ENCODE results near the gene CCDC149.

The CCDC149 gene

DNA sequence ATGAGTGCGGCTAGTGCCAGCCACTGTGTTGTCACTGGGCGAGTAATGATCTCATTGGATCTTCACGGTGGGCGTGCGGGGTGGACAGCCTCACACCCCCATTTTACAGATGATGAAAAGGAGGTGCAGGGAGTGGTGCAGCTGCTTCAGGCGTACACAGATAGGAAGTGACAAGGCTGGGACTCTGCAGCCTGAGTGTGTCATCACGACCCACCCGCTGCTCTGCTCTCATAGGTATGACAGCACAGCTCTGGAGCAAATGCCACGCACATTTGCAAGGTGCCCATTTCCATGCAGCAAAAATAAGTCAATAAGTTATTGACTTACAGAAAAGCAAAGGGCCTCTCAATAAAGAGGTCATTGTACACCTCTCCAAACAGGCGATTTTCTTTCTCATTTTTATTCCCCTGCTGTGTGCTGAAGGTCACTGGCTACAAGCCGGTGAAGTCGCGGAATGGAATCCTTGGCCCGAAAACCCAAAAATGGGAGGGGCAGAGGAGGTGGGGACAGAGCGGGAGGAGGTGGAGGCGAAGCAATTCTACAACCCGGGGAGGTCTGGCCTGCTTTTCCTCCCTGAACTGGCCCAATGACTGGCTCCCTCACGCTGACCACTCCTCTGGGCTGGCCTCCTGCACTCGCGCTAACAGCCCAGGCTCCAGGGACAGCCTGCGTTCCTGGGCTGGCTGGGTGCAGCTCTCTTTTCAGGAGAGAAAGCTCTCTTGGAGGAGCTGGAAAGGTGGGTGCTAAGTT is 117.8 kb downstream of the CCDC149 start, which contains the start of gene SOD3:
Gene SOD3, plus strand, starts transcription at position 658 of the 750 bp plus-strand sequence. CDS start 3,949 bp downstream, outside the sequence.
- Histone ChIP-seq H3K9me3 (replicated peaks; ENCODE audit: insufficient read depth, low read length) (no peaks in the 10 kb centered on the region), H3K36me3 (replicated peaks; ENCODE audit: insufficient read depth, low read length) (no peaks in the 10 kb centered on the region), H3K79me2 (ENCODE audit: low read length) (no peaks in the 10 kb centered on the region), H3K27ac (ENCODE audit: low read length) (no peak within 1 kb of the TSS), H3K9ac (ENCODE audit: low read length) (no peak within 1 kb of the TSS), H3K4me3 (ENCODE audit: low read length) (no peak within 1 kb of the TSS), H3K4me2 (ENCODE audit: low read depth, low read length) (peak within 1 kb of the TSS; percentile 46; the same call in 1 of the 2 replicates), H3K9me2 (replicated peaks; ENCODE audit: insufficient read depth, low read length) (no peaks in the 10 kb centered on the region), H3K4me1 (ENCODE audit: low read length) (peaks cover 5% of the 10 kb centered on the region; the same call in 1 of the 2 replicates), H3F3A (ENCODE audit: insufficient read depth, low read length) (0 out of 2 replicates have a peak, but pooled peaks cover 2% of the 10 kb centered on the region), H2AFZ (ENCODE audit: low read length) (no peak within 1 kb of the TSS), H4K20me1 (ENCODE audit: insufficient read depth, low read length) (no peaks in the 10 kb centered on the region), H3K27me3 (replicated peaks; ENCODE audit: insufficient read depth, low read length) (no peaks in the 10 kb centered on the region)
- TF ChIP-seq, protein P1, sequence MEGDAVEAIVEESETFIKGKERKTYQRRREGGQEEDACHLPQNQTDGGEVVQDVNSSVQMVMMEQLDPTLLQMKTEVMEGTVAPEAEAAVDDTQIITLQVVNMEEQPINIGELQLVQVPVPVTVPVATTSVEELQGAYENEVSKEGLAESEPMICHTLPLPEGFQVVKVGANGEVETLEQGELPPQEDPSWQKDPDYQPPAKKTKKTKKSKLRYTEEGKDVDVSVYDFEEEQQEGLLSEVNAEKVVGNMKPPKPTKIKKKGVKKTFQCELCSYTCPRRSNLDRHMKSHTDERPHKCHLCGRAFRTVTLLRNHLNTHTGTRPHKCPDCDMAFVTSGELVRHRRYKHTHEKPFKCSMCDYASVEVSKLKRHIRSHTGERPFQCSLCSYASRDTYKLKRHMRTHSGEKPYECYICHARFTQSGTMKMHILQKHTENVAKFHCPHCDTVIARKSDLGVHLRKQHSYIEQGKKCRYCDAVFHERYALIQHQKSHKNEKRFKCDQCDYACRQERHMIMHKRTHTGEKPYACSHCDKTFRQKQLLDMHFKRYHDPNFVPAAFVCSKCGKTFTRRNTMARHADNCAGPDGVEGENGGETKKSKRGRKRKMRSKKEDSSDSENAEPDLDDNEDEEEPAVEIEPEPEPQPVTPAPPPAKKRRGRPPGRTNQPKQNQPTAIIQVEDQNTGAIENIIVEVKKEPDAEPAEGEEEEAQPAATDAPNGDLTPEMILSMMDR (IDR thresholded peaks at IDR 0.05; ENCODE audit: low read length) = no peak
- TF ChIP-seq EZH2 (optimal IDR thresholded peaks at IDR 0.05; ENCODE audit: low read depth, low read length) = no peak
- no peak for TF ChIP-seq EZH2phosphoT487 (IDR thresholded peaks at IDR 0.05; ENCODE audit: low read length)
- no peak for DNase-seq

DNA sequence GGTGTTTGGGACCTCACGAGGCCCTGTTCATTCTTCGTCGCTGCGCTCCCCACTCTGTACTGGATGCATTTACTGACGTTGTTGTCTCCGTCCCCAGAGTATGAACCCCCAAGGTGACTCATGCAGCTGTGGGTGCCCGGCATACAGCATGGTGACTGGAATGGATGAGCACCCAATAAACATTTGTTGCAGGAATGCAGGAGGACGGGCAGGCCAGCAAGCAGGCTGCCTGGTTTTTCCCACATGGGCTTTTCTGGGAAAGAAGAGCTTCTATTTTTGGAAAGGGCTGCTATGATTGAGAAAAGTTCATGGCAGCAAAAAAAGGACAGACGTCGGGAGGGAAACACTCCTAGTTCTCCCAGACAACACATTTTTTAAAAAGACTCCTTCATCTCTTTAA is 118.4 kb downstream of the CCDC149 start:
- H3K9me3 ChIP-seq (replicated peaks; ENCODE audit: insufficient read depth, low read length) = no peaks in the 10 kb centered on the region
- H3K4me3 ChIP-seq (ENCODE audit: low read length) = 0 out of 2 replicates have a peak overlapping the region, but pooled peaks have one; percentile 8
- H3K9ac ChIP-seq (ENCODE audit: low read length) = no peak overlapping the region
- TF ChIP-seq EZH2phosphoT487 (IDR thresholded peaks at IDR 0.05; ENCODE audit: low read length) (no peak), EZH2 (optimal IDR thresholded peaks at IDR 0.05; ENCODE audit: low read depth, low read length) (no peak)
- TF ChIP-seq, protein P1 (IDR thresholded peaks at IDR 0.05; ENCODE audit: low read length) = no peak
- no peaks in the 10 kb centered on the region for H3K27me3 ChIP-seq (replicated peaks; ENCODE audit: insufficient read depth, low read length)
- H3K9me2 ChIP-seq (replicated peaks; ENCODE audit: insufficient read depth, low read length) = no peaks in the 10 kb centered on the region
- no peak overlapping the region for H2AFZ ChIP-seq (ENCODE audit: low read length)
- no peak overlapping the region for H3K27ac ChIP-seq (ENCODE audit: low read length)
- peak overlapping the region; percentile 46; the same call in 1 of the 2 replicates for H3K4me2 ChIP-seq (ENCODE audit: low read depth, low read length)
- DNase-seq = no peak
- 0 out of 2 replicates have a peak, but pooled peaks cover 2% of the 10 kb centered on the region for H3F3A ChIP-seq (ENCODE audit: insufficient read depth, low read length)
- no peaks in the 10 kb centered on the region for H4K20me1 ChIP-seq (ENCODE audit: insufficient read depth, low read length)
- H3K79me2 ChIP-seq (ENCODE audit: low read length) = no peaks in the 10 kb centered on the region
- peaks cover 5% of the 10 kb centered on the region; the same call in 1 of the 2 replicates for H3K4me1 ChIP-seq (ENCODE audit: low read length)
- no peaks in the 10 kb centered on the region for H3K36me3 ChIP-seq (replicated peaks; ENCODE audit: insufficient read depth, low read length)

- TF ChIP-seq EZH2 (optimal IDR thresholded peaks at IDR 0.05; ENCODE audit: low read depth, low read length) (no peak), EZH2phosphoT487 (IDR thresholded peaks at IDR 0.05; ENCODE audit: low read length) (no peak)
- TF ChIP-seq, protein P1 (IDR thresholded peaks at IDR 0.05; ENCODE audit: low read length) = no peak
- Histone ChIP-seq H3K4me3 (ENCODE audit: low read length) (peak overlapping the region; percentile 8; the same call in 1 of the 2 replicates), H3K4me2 (ENCODE audit: low read depth, low read length) (peak overlapping the region; percentile 46)
These were observed 118.8 kb downstream of the CCDC149 start for GRCh38 chr4:24794051-24794450.

More at GRCh38 chr4:24794051-24794450, 118.8 kb downstream of the CCDC149 start:
- no peak overlapping the region for H3K27ac ChIP-seq (ENCODE audit: low read length)
- no peaks in the 10 kb centered on the region for H3K79me2 ChIP-seq (ENCODE audit: low read length)
- H4K20me1 ChIP-seq (ENCODE audit: insufficient read depth, low read length) = no peaks in the 10 kb centered on the region
- no peaks in the 10 kb centered on the region for H3K9me3 ChIP-seq (replicated peaks; ENCODE audit: insufficient read depth, low read length)
- H3K27me3 ChIP-seq (replicated peaks; ENCODE audit: insufficient read depth, low read length) = no peaks in the 10 kb centered on the region
- no peak for DNase-seq
- H3K4me1 ChIP-seq (ENCODE audit: low read length) = peaks cover 5% of the 10 kb centered on the region; the same call in 1 of the 2 replicates
- H3K9me2 ChIP-seq (replicated peaks; ENCODE audit: insufficient read depth, low read length) = no peaks in the 10 kb centered on the region
- no peak overlapping the region for H2AFZ ChIP-seq (ENCODE audit: low read length)
- H3K9ac ChIP-seq (ENCODE audit: low read length) = no peak overlapping the region
- H3F3A ChIP-seq (ENCODE audit: insufficient read depth, low read length) = 0 out of 2 replicates have a peak, but pooled peaks cover 2% of the 10 kb centered on the region
- H3K36me3 ChIP-seq (replicated peaks; ENCODE audit: insufficient read depth, low read length) = no peaks in the 10 kb centered on the region
